Liver (tissue), 9 donors: ENCODE measurements around the gene ATP6V1A. TPM values are rescaled to one million over a fixed set of nuclear protein-coding genes. Genes with fewer than 3 reads are reported as not detected.

Experiments used
- DNase-seq: peaks from one replicate; pipeline ENCODE4 v3.0.0-alpha.2; 2017; ENCODE audit warnings: low spot score
- H3K27ac ChIP-seq, 2 donors: one replicate each; pipeline ENCODE4 v1.7.0; 2013; ENCODE audit warnings: inconsistent platforms in 2 of 2, low read length in 2 of 2, control low read depth in 1 of 2, low read depth in 1 of 2, mild to moderate bottlenecking in 1 of 2
- H3K27me3 ChIP-seq, 4 donors: one replicate each; pipeline versions ENCODE4 v1.6.1 to v1.7.0; 2013; ENCODE audit warnings: low read length in 3 of 4, inconsistent platforms in 1 of 4, mild to moderate bottlenecking in 1 of 4, moderate library complexity in 1 of 4; ENCODE audit not compliant: control insufficient read depth in 4 of 4, insufficient read depth in 4 of 4
- H3K36me3 ChIP-seq, 4 donors: one replicate each; pipeline versions ENCODE4 v1.6.1 to v1.7.0; 2013; ENCODE audit warnings: low read length in 3 of 4, mild to moderate bottlenecking in 3 of 4, low read depth in 1 of 4, moderate library complexity in 1 of 4; ENCODE audit not compliant: control insufficient read depth in 4 of 4, insufficient read depth in 3 of 4
- H3K4me1 ChIP-seq, 4 donors: one replicate each; pipeline versions ENCODE4 v1.6.1 to v1.7.0; 2013; ENCODE audit warnings: low read length in 3 of 4, mild to moderate bottlenecking in 3 of 4, moderate library complexity in 1 of 4; ENCODE audit not compliant: control insufficient read depth in 4 of 4, insufficient read depth in 4 of 4
- H3K4me3 ChIP-seq, 3 donors: one replicate each; pipeline versions ENCODE4 v1.6.1 to v1.7.0; 2013; ENCODE audit warnings: low read length in 3 of 3, control low read depth in 1 of 3, low read depth in 1 of 3, mild to moderate bottlenecking in 1 of 3
- H3K9ac ChIP-seq, 2 donors: one replicate each; pipeline ENCODE4 v1.7.0; 2013; ENCODE audit warnings: low read length in 2 of 2, mild to moderate bottlenecking in 2 of 2, moderate library complexity in 2 of 2, control low read depth in 1 of 2, low read depth in 1 of 2
- H3K9me3 ChIP-seq, 4 donors: one replicate each; pipeline versions ENCODE4 v1.6.1 to v1.7.0; 2013; ENCODE audit warnings: low read length in 3 of 4; ENCODE audit not compliant: control insufficient read depth in 4 of 4
- CTCF ChIP-seq: fragments of 150-350 bp; IDR thresholded peaks from 2 replicates; pipeline ENCODE4 v1.5.1; 2017; ENCODE audit warnings: improper control_type of control experiment, low read depth, low read length; ENCODE audit not compliant: missing input control
- EGR1 ChIP-seq, 2 donors: IDR thresholded peaks; 2 replicates each; pipeline ENCODE4 v1.6.1; 2016 to 2018; ENCODE audit warnings: antibody characterized with exemption in 2 of 2, low read depth in 2 of 2
- FOXA1 ChIP-seq: IDR thresholded peaks from 2 replicates; pipeline ENCODE4 v1.6.1; 2016; ENCODE audit warnings: antibody characterized with exemption
- FOXA2 ChIP-seq: IDR thresholded peaks from 2 replicates; pipeline ENCODE4 v1.6.1; 2016; ENCODE audit warnings: antibody characterized with exemption
- GABPA ChIP-seq, 2 donors: IDR thresholded peaks in 1 of 2; conservative IDR thresholded peaks in 1 of 2; 2 replicates each; pipeline ENCODE4 v1.6.1; 2016; ENCODE audit warnings: antibody characterized with exemption in 2 of 2, mild to moderate bottlenecking in 1 of 2, moderate library complexity in 1 of 2
- HNF4A ChIP-seq, 2 donors: conservative IDR thresholded peaks; 2 replicates each; pipeline ENCODE4 v1.6.1; 2016; ENCODE audit warnings: antibody characterized with exemption in 2 of 2, mild to moderate bottlenecking in 2 of 2
- HNF4G ChIP-seq: IDR thresholded peaks from 2 replicates; pipeline ENCODE4 v1.6.1; 2016; ENCODE audit warnings: antibody characterized with exemption
- JUND ChIP-seq, 2 donors: IDR thresholded peaks; 2 replicates each; pipeline ENCODE4 v1.6.1; 2016; ENCODE audit warnings: antibody characterized with exemption in 2 of 2
- MAX ChIP-seq: IDR thresholded peaks from 2 replicates; pipeline ENCODE4 v1.6.1; 2016; ENCODE audit warnings: antibody characterized with exemption
- NR2F2 ChIP-seq: IDR thresholded peaks from 2 replicates; pipeline ENCODE4 v1.6.1; 2016; ENCODE audit warnings: antibody characterized with exemption
- RAD21 ChIP-seq, 2 donors: IDR thresholded peaks; 2 replicates each; pipeline ENCODE4 v1.6.1; 2016; ENCODE audit warnings: antibody characterized with exemption in 2 of 2, mild to moderate bottlenecking in 2 of 2
- RXRA ChIP-seq, 2 donors: IDR thresholded peaks; 2 replicates each; pipeline ENCODE4 v1.6.1; 2017 to 2018; ENCODE audit warnings: antibody characterized with exemption in 2 of 2, mild to moderate bottlenecking in 1 of 2
- SP1 ChIP-seq: IDR thresholded peaks from 2 replicates; pipeline ENCODE4 v1.6.1; 2018; ENCODE audit warnings: antibody characterized with exemption, mild to moderate bottlenecking
- TAF1 ChIP-seq: conservative IDR thresholded peaks from 2 replicates; pipeline ENCODE4 v1.6.1; 2016; ENCODE audit warnings: antibody characterized with exemption, mild to moderate bottlenecking
- YY1 ChIP-seq: IDR thresholded peaks from 2 replicates; pipeline ENCODE4 v1.6.1; 2016; ENCODE audit warnings: antibody characterized with exemption, mild to moderate bottlenecking
- ZBTB33 ChIP-seq: IDR thresholded peaks from 2 replicates; pipeline ENCODE4 v1.6.1; 2016; ENCODE audit warnings: antibody characterized with exemption
- WGBS: extraction: QIAGEN DNeasy Blood & Tissue Kit; methylation state at CpG from one replicate; pipeline ENCODE4 v1.1.7; 2013; 5-methylcytosine and 5-hydroxymethylcytosine counted together
- polyA plus RNA-seq, 2 donors: library from polyadenylated mRNA; stranded (reverse) in 1 of 2; unstranded in 1 of 2; fragments of 200-250 nt in 1 of 2; fragments of >200 nt in 1 of 2; fragmentation: Nextera tagmentation in 1 of 2; extraction: Ambion mirVana in 1 of 2; gene quantifications; one replicate each; pipeline versions ENCODE4 v1.2.1 to v1.2.3, GENCODE V29; 2013 to 2015
- total RNA-seq, 2 donors: library from RNA; depleted of rRNA; stranded (reverse); fragments of >200 nt; gene quantifications; one replicate each; pipeline ENCODE4 v1.2.3, GENCODE V29; 2014
- TF ChIP-seq, protein P1 (sequence below): IDR thresholded peaks from 2 replicates; pipeline ENCODE4 v1.6.1; 2016; ENCODE audit warnings: antibody characterized with exemption, mild to moderate bottlenecking
- TF ChIP-seq, protein P2 (sequence below): IDR thresholded peaks from 2 replicates; pipeline ENCODE4 v1.6.1; 2016; ENCODE audit warnings: antibody characterized with exemption
- donor health status: healthy.
- donor health status: healthy.
- donor health status: healthy.
- donor health status: healthy.
- donor health status: healthy.

Gene ATP6V1A
- total and polyA plus RNA-seq, 4 donors = 15.2 to 53.2 (median 42.7) TPM

- Histone ChIP-seq H3K4me3 (no peak overlapping the region), H3K9me3 (no peaks in the 10 kb centered on the region), H3K9ac (no peak overlapping the region), H3K27ac (no peak overlapping the region), H3K27me3 (no peaks in the 10 kb centered on the region), H3K36me3 (no peaks in the 10 kb centered on the region), H3K4me1 (peaks cover 0 to under 1% (median 0%) of the 10 kb centered on the region in 4 donors)
- WGBS = 84% methylated on average over 10 of the region's 10 CpGs
- TF ChIP-seq YY1 (no peak), ZBTB33 (no peak), RAD21 (IDR thresholded peaks at IDR 0.05) (no peak), SP1 (no peak), EGR1 (IDR thresholded peaks at IDR 0.05; ENCODE audit: low read depth in 2 of 2) (no peak), FOXA2 (no peak), MAX (no peak), NR2F2 (no peak), CTCF (no peak), HNF4G (no peak), FOXA1 (no peak), TAF1 (no peak), RXRA (IDR thresholded peaks at IDR 0.05) (no peak), GABPA (IDR thresholded peaks at IDR 0.05 in 1 of 2, conservative IDR thresholded peaks at IDR 0.05 in 1 of 2) (no peak), HNF4A (conservative IDR thresholded peaks at IDR 0.05) (no peak), JUND (IDR thresholded peaks at IDR 0.05) (no peak)
- TF ChIP-seq, protein P1, sequence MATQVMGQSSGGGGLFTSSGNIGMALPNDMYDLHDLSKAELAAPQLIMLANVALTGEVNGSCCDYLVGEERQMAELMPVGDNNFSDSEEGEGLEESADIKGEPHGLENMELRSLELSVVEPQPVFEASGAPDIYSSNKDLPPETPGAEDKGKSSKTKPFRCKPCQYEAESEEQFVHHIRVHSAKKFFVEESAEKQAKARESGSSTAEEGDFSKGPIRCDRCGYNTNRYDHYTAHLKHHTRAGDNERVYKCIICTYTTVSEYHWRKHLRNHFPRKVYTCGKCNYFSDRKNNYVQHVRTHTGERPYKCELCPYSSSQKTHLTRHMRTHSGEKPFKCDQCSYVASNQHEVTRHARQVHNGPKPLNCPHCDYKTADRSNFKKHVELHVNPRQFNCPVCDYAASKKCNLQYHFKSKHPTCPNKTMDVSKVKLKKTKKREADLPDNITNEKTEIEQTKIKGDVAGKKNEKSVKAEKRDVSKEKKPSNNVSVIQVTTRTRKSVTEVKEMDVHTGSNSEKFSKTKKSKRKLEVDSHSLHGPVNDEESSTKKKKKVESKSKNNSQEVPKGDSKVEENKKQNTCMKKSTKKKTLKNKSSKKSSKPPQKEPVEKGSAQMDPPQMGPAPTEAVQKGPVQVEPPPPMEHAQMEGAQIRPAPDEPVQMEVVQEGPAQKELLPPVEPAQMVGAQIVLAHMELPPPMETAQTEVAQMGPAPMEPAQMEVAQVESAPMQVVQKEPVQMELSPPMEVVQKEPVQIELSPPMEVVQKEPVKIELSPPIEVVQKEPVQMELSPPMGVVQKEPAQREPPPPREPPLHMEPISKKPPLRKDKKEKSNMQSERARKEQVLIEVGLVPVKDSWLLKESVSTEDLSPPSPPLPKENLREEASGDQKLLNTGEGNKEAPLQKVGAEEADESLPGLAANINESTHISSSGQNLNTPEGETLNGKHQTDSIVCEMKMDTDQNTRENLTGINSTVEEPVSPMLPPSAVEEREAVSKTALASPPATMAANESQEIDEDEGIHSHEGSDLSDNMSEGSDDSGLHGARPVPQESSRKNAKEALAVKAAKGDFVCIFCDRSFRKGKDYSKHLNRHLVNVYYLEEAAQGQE = no peak
- TF ChIP-seq, protein P2, sequence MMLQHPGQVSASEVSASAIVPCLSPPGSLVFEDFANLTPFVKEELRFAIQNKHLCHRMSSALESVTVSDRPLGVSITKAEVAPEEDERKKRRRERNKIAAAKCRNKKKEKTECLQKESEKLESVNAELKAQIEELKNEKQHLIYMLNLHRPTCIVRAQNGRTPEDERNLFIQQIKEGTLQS = no peak
- DNase-seq = no peak
Observed at GRCh38 chr3:113829576-113830354, 82.9 kb downstream of the ATP6V1A start.
